ENCODE measurements around the gene ATAT1. TPM values are rescaled to one million over a fixed set of nuclear protein-coding genes. Genes with fewer than 3 reads are reported as not detected.

The ATAT1 gene
- total RNA-seq, 1 donor from 2014 or later, result 51.0 TPM

DNA sequence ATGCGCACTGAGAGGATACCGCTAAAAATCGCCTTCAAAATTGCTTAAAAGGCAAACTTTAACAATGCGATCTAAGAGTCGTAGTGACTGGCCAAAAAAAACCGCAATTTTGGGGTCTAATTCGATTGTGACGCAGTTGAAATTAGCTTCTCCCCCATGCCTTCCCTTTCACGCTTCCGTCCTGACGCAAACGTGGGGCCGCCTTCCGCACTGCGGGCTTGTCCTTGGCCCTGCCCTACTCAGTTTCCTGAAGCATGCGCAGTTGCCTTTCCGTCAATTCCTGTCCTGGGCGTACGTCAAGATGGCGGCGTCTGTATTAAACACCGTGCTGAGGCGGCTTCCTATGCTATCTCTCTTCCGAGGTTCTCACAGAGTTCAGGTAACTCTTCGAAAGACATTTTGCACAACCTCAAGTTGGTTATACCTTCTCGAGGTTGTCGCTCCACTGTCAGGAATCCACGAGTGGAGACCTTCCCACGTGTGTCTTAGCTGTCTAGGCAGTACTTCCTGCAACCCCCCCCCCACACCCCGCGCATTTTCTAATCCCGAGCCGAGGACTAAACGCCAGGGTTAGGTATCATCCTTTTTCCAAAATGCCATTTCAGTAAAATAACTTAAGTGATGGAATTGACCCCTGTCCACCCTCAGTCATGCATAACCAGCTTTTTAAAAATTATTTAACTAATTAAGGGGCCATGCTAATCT is 9.0 kb upstream of the ATAT1 start, which contains the start of gene MRPS18B:
Gene MRPS18B, plus strand, starts transcription at position 276 of the 705 bp plus-strand sequence. Its CDS starts 26 bp downstream, at position 302.
- H3K27me3 Mint-ChIP-seq (ENCODE audit: low read depth), result no peaks in the 10 kb centered on the region
- H3K4me1 Mint-ChIP-seq, result peaks cover 45% of the 10 kb centered on the region

DNA sequence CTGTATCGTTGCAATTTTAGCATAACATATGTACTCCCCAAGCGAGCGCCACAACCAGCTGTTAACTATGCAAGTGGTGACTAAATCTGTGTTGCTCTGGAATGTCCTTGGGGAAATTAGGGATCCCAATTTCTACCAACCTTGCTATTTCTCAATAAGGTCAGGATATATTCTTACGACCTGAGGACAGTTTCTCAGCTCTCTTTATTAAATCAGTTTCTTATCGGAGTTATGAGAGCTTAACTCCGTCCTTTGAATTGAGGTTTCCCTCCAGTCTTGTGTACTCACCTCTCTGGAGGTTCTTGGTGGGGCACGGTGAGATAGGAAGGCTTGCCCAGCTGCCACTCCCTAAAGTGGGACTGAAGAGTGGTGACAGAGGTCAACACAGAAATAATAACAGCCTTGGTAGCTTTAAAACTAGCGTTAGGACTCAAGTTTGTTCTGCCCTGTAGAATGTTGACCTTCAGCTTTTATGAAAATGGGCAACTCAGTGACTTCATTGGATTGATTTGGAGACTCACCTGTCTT is 8.3 kb upstream of the ATAT1 start:
- peak overlapping the region; percentile 100 for H3K27ac Mint-ChIP-seq
- H3K4me3 Mint-ChIP-seq, result peak overlapping the region; percentile 93
- DNase-seq (ENCODE audit: low spot score in 2 of 2, unreplicated experiment in 2 of 2), result no peak
- TF ChIP-seq, protein P1, sequence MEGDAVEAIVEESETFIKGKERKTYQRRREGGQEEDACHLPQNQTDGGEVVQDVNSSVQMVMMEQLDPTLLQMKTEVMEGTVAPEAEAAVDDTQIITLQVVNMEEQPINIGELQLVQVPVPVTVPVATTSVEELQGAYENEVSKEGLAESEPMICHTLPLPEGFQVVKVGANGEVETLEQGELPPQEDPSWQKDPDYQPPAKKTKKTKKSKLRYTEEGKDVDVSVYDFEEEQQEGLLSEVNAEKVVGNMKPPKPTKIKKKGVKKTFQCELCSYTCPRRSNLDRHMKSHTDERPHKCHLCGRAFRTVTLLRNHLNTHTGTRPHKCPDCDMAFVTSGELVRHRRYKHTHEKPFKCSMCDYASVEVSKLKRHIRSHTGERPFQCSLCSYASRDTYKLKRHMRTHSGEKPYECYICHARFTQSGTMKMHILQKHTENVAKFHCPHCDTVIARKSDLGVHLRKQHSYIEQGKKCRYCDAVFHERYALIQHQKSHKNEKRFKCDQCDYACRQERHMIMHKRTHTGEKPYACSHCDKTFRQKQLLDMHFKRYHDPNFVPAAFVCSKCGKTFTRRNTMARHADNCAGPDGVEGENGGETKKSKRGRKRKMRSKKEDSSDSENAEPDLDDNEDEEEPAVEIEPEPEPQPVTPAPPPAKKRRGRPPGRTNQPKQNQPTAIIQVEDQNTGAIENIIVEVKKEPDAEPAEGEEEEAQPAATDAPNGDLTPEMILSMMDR (IDR thresholded peaks at IDR 0.05; ENCODE audit: unreplicated experiment), result no peak
- H3K9me3 Mint-ChIP-seq, result no peaks in the 10 kb centered on the region
- H3K27me3 Mint-ChIP-seq (ENCODE audit: low read depth), result no peaks in the 10 kb centered on the region
- H3K36me3 Mint-ChIP-seq, result peaks cover 24% of the 10 kb centered on the region
- peaks cover 38% of the 10 kb centered on the region for H3K4me1 Mint-ChIP-seq

More for the DNA sequence above, 9.0 kb upstream of the ATAT1 start, which contains the start of gene MRPS18B:
- Mint-ChIP-seq H3K4me3 (peak within 1 kb of the TSS; percentile 93), H3K27ac (peak within 1 kb of the TSS; percentile 100), H3K9me3 (no peaks in the 10 kb centered on the region), H3K36me3 (peaks cover 22% of the 10 kb centered on the region)
- TF ChIP-seq, protein P1 (IDR thresholded peaks at IDR 0.05; ENCODE audit: unreplicated experiment), result no peak
- peak; percentile 91 to 93 for DNase-seq (ENCODE audit: low spot score in 2 of 2, unreplicated experiment in 2 of 2)

- Mint-ChIP-seq H3K4me1 (peaks cover 26% of the 10 kb centered on the region), H3K27ac (peak overlapping the region; percentile 50), H3K27me3 (ENCODE audit: low read depth) (no peaks in the 10 kb centered on the region), H3K9me3 (no peaks in the 10 kb centered on the region), H3K4me3 (peak overlapping the region; percentile 93), H3K36me3 (peaks cover 25% of the 10 kb centered on the region)
- TF ChIP-seq, protein P1 (IDR thresholded peaks at IDR 0.05; ENCODE audit: unreplicated experiment), result no peak
- DNase-seq (ENCODE audit: low spot score in 2 of 2, unreplicated experiment in 2 of 2), result no peak
Measured at GRCh38 chr6:30619561-30619960, 7.1 kb upstream of the ATAT1 start.

DNA sequence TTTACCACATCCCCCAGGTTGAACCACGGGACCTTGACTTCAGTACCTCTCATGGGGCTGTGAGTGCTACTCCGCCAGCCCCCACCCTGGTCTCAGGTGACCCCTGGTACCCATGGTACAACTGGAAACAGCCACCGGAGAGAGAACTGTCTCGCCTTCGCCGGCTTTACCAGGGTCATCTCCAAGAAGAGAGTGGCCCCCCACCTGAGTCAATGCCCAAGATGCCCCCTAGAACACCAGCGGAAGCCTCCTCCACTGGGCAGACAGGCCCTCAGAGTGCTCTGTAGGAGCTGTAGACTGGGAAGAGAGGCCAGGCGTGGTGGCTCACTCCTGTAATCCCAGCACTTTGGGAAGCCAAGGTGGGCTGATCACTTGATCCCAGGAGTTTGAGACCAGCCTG is 1.2 kb upstream of the ATAT1 start:
- Mint-ChIP-seq H3K9me3 (no peaks in the 10 kb centered on the region), H3K27ac (no peak overlapping the region), H3K4me3 (peak overlapping the region; percentile 86), H3K4me1 (peaks cover 17% of the 10 kb centered on the region), H3K36me3 (peaks cover 22% of the 10 kb centered on the region), H3K27me3 (ENCODE audit: low read depth) (no peaks in the 10 kb centered on the region)
- TF ChIP-seq, protein P1 (IDR thresholded peaks at IDR 0.05; ENCODE audit: unreplicated experiment), result no peak
- no peak for DNase-seq (ENCODE audit: low spot score in 2 of 2, unreplicated experiment in 2 of 2)

- TF ChIP-seq, protein P1 (IDR thresholded peaks at IDR 0.05; ENCODE audit: unreplicated experiment), result no peak
- Mint-ChIP-seq H3K9me3 (peaks cover 5% of the 10 kb centered on the region), H3K27me3 (ENCODE audit: low read depth) (no peaks in the 10 kb centered on the region), H3K36me3 (peaks cover 43% of the 10 kb centered on the region), H3K4me3 (no peak overlapping the region), H3K27ac (no peak overlapping the region), H3K4me1 (no peaks in the 10 kb centered on the region)
- DNase-seq (ENCODE audit: low spot score in 2 of 2, unreplicated experiment in 2 of 2), result no peak
Measured at GRCh38 chr6:30635834-30636233, 9.2 kb downstream of the ATAT1 start.

Measured in mesothelial cell of epicardium (in vitro differentiated cells).